Muscle of leg (tissue), 11 donors: ENCODE data around the gene NOS1. TPM values are rescaled to one million over a fixed set of nuclear protein-coding genes. Genes with fewer than 3 reads are reported as not detected.

Experiments
- DNase-seq: peaks from one replicate; pipeline ENCODE4 v3.0.0; 2013
- H3K27ac ChIP-seq: one replicate; pipeline ENCODE4 v1.5.1; 2013; ENCODE audit warnings: mild to moderate bottlenecking, low read length, control low read depth
- H3K27me3 ChIP-seq: one replicate; pipeline ENCODE4 v1.6.1; 2013; ENCODE audit warnings: low read length; ENCODE audit not compliant: control insufficient read depth, insufficient read depth
- H3K36me3 ChIP-seq: one replicate; pipeline ENCODE4 v1.6.1; 2013; ENCODE audit warnings: low read length; ENCODE audit not compliant: control insufficient read depth, insufficient read depth
- H3K4me1 ChIP-seq: one replicate; pipeline ENCODE4 v1.6.1; 2013; ENCODE audit warnings: low read length; ENCODE audit not compliant: control insufficient read depth, insufficient read depth
- H3K4me3 ChIP-seq: one replicate; pipeline ENCODE4 v1.5.1; 2013; ENCODE audit warnings: low read length, control low read depth
- H3K9me3 ChIP-seq: replicated peaks from 2 replicates; pipeline ENCODE4 v1.6.1; 2013; ENCODE audit warnings: low read depth, low read length; ENCODE audit not compliant: control insufficient read depth
- WGBS: methylation state at CpG from one replicate; pipeline ENCODE4 v1.1.5; 2013; ENCODE audit warnings: missing lambda C conversion rate; ENCODE audit not compliant: insufficient coverage; 5-methylcytosine and 5-hydroxymethylcytosine counted together
- polyA plus RNA-seq, 8 donors: library from polyadenylated mRNA; unstranded; fragments of 120-200 nt; gene quantifications; one replicate each; pipeline versions ENCODE4 v1.2.1 to v1.2.3, GENCODE V29; 2013; ENCODE audit warnings: inconsistent platforms in 1 of 8, low replicate concordance in 1 of 8; ENCODE audit not compliant: insufficient read length in 8 of 8, insufficient read depth in 1 of 8
- total RNA-seq: library from RNA; stranded (reverse); fragments of 120-200 nt; gene quantifications from one replicate; pipeline ENCODE4 v1.2.4, GENCODE V29; 2013

NOS1 gene
- total and polyA plus RNA-seq, 9 donors, result 0.09 to 0.65 (median 0.18) TPM

DNA sequence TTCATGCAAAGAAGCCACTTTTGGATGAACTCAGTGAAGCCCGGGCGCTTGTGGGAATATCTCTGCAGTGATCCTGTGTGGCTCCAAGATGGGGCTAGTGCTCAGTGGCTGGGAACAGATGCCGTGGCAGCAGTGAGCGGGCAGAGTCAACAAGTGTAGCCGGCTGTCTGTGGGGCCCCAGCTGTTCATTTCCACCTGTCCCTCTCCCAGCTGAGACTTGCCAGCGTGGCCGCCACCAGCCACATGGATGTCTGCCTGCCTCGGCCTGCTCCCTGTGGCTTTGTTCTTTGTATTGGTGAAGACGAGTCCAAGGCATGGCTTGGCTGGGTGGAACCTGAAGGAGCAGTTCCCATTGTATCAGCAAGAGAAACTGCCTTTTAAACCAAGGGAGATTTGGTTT, 77.3 kb downstream of the NOS1 start:
- Histone ChIP-seq H3K27ac (no peak overlapping the region), H3K27me3 (no peaks in the 10 kb centered on the region), H3K36me3 (no peaks in the 10 kb centered on the region), H3K4me3 (no peak overlapping the region), H3K9me3 (no peaks in the 10 kb centered on the region), H3K4me1 (no peaks in the 10 kb centered on the region)
- WGBS, result 64% methylated on average over 3 of the region's 9 CpGs
- peak; percentile 61 for DNase-seq

- WGBS, result no CpG with 5 or more reads among the region's 5 CpGs
- Histone ChIP-seq H3K27ac (no peak overlapping the region), H3K9me3 (no peaks in the 10 kb centered on the region), H3K4me3 (no peak overlapping the region), H3K4me1 (no peaks in the 10 kb centered on the region), H3K27me3 (no peaks in the 10 kb centered on the region), H3K36me3 (no peaks in the 10 kb centered on the region)
- DNase-seq, result no peak
Observed at GRCh38 chr12:117282490-117282889, 78.9 kb downstream of the NOS1 start.

DNA sequence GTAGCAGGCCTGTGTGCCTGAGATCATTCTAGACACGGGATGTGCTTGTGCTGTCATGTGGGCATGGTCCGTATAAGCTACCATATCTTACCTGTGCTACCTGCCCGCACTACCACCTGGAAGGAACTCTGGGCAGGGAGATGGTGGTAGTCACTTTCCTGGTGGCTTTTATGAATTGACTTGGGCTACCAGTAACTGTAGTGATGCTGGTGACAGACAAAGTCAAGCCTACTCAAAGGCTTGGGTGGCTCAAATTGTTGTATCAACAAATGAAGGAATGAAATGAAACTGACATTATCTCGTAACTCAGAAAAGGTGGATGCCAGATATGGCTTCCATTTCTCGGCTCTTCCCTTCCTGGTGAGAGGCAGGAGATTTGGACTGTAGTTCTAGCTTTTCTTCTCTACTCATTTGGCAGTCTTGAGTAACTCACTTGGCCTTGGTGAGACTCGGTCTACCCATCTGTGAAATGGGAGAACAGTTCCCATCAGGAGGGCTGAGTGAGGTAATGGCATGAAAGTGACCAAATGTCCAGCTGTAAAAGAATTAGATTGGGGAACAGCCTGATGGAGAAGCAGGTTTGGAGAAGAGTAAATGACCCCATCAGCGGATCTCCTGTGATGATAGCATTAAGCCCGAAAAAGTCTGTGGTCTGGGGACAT, 81.3 kb downstream of the NOS1 start:
- no peaks in the 10 kb centered on the region for H3K27me3 ChIP-seq
- H3K27ac ChIP-seq, result no peak overlapping the region
- H3K4me1 ChIP-seq, result no peaks in the 10 kb centered on the region
- H3K9me3 ChIP-seq, result no peaks in the 10 kb centered on the region
- H3K4me3 ChIP-seq, result no peak overlapping the region
- no peak for DNase-seq
- H3K36me3 ChIP-seq, result no peaks in the 10 kb centered on the region
- WGBS, result 95% methylated on average over 2 of the region's 8 CpGs

DNA sequence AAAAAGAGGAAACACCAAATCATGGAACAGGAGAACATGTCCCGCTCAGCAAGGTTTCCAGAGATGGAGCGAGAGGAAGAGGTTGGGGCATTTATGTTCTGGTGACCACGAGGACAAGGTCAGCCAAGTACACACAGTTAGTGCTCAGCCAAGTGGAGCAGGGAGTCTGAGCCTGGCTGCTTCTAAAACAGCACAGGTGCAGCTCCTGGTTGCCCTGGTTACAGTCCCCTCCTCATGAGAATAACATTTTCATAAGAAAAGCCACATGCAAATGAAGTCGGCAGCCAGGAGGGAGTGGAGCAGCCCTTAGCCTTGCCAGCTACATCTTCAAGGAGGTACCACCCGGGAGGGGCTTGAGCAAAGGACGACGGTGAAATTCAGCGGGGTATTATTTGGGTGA, 81.8 kb downstream of the NOS1 start:
- Histone ChIP-seq H3K27me3 (no peaks in the 10 kb centered on the region), H3K36me3 (no peaks in the 10 kb centered on the region), H3K4me3 (no peak overlapping the region), H3K27ac (no peak overlapping the region), H3K4me1 (no peaks in the 10 kb centered on the region), H3K9me3 (no peaks in the 10 kb centered on the region)
- DNase-seq, result no peak
- WGBS, result 36% methylated on average over 7 of the region's 8 CpGs

DNA sequence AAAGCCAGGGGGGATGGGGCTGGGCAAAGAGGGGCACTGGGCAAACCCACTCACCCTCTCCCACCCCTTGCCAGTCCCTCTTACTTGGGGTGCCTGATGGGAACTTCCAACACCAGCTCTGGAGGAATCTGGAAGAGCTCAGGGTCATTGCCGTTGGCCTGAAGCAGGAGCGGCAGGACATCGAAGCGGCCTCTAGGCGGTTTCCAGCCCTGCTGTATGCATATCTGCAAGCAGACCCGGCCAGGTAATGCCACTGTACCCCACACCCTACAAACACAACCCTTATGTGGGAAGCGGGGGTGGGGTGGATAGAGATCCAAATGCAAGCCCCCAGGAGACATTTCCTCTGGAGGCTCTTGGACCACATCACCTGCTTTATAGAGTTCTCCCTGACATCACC, 83.6 kb downstream of the NOS1 start:
- no peak for DNase-seq
- no peak overlapping the region for H3K27ac ChIP-seq
- no CpG with 5 or more reads among the region's 7 CpGs for WGBS

GRCh38 chr12:117273091-117273490, 88.3 kb downstream of the NOS1 start:
- Histone ChIP-seq H3K9me3 (no peaks in the 10 kb centered on the region), H3K4me3 (no peak overlapping the region), H3K27me3 (peaks cover 3% of the 10 kb centered on the region), H3K4me1 (no peaks in the 10 kb centered on the region), H3K36me3 (no peaks in the 10 kb centered on the region), H3K27ac (no peak overlapping the region)
- DNase-seq, result no peak
- no CpG with 5 or more reads among the region's 2 CpGs for WGBS

More for the DNA sequence above, 83.6 kb downstream of the NOS1 start:
- H3K4me1 ChIP-seq, result no peaks in the 10 kb centered on the region
- no peaks in the 10 kb centered on the region for H3K36me3 ChIP-seq
- H3K9me3 ChIP-seq, result no peaks in the 10 kb centered on the region
- peaks cover 3% of the 10 kb centered on the region for H3K27me3 ChIP-seq
- H3K4me3 ChIP-seq, result no peak overlapping the region

DNA sequence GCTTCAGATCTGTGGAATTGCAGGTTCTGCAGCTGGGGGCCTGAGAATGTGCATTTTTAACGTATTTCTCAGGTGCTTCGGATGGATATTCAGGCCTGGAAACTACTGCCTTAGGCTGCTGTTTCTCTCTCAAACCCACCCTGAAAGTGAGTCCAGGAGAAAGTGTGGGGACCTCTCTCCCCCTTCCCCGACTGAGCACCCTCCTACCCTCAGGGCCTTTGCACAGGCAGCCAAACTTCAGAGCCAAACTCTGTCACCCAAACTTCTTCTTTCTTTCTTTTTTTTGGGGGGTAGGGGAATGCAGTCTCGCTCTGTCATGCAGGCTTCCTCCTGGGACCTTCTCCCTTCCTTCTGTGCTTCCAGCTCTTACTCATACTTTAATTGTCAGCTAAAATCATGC, 88.7 kb downstream of the NOS1 start:
- no peaks in the 10 kb centered on the region for H3K36me3 ChIP-seq

DNA sequence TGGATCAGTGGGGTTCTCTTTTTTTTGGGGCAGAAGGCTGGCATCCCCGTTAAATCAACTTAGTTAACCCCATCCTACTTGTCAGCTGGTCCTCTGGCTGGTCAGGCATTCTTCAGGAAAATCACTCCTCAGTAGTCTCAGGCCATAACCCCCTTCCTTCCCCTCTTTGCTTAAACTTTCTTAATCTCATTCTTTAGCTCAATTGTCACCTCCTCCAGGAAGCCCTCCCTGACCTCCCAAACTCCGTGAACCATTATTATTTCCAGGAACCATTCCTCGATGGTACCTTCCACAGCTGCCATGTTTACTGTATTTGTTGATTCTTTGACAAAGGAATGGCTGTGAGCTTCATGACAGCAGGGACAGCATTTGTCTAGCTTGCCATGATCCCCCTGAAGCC, 98.7 kb downstream of the NOS1 start:
- Histone ChIP-seq H3K27me3 (no peaks in the 10 kb centered on the region), H3K36me3 (no peaks in the 10 kb centered on the region), H3K4me1 (no peaks in the 10 kb centered on the region), H3K4me3 (no peak overlapping the region), H3K9me3 (no peaks in the 10 kb centered on the region), H3K27ac (no peak overlapping the region)
- WGBS, result 50% methylated on average over 1 of the region's 3 CpGs
- no peak for DNase-seq

More for the DNA sequence above, 88.7 kb downstream of the NOS1 start:
- Histone ChIP-seq H3K9me3 (no peaks in the 10 kb centered on the region), H3K27ac (no peak overlapping the region), H3K4me3 (no peak overlapping the region), H3K4me1 (no peaks in the 10 kb centered on the region), H3K27me3 (peaks cover 3% of the 10 kb centered on the region)
- DNase-seq, result no peak
- WGBS, result no CpG with 5 or more reads among the region's 4 CpGs

- no peak for DNase-seq
- WGBS, result no CpG with 5 or more reads among the region's 2 CpGs
- H3K27ac ChIP-seq, result no peak overlapping the region
- no peaks in the 10 kb centered on the region for H3K9me3 ChIP-seq
- no peaks in the 10 kb centered on the region for H3K4me1 ChIP-seq
- no peaks in the 10 kb centered on the region for H3K27me3 ChIP-seq
- no peak overlapping the region for H3K4me3 ChIP-seq
- no peaks in the 10 kb centered on the region for H3K36me3 ChIP-seq
Observed at GRCh38 chr12:117261247-117261646, 100.2 kb downstream of the NOS1 start.

DNA sequence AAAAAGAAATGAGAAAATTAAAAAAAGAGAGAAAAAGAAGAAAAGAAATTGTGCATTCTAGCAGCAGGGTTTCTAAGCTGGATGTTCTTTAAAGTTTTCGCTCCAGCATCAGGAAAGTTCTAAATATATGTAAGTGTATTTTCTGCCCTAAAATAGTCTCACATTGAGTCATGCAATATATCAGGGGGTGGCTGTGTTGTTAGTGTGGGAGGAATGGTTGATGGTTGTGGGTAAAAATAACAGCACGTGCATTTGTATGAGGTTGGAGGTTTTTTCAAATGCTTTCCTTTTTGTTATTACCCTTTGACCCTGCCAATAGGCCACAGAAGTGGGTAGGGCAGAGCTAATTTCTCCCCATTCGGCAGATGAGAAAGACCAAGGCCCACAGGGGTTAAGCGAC, 106.0 kb downstream of the NOS1 start:
- DNase-seq, result no peak
- no peaks in the 10 kb centered on the region for H3K27me3 ChIP-seq
- H3K36me3 ChIP-seq, result no peaks in the 10 kb centered on the region
- no peaks in the 10 kb centered on the region for H3K9me3 ChIP-seq
- 94% methylated on average over 2 of the region's 4 CpGs for whole genome bisulfite sequencing
- H3K4me3 ChIP-seq, result no peak overlapping the region
- H3K4me1 ChIP-seq, result no peaks in the 10 kb centered on the region
- H3K27ac ChIP-seq, result no peak overlapping the region

GRCh38 chr12:117243488-117243887, 117.9 kb downstream of the NOS1 start:
- Histone ChIP-seq H3K36me3 (no peaks in the 10 kb centered on the region), H3K4me1 (no peaks in the 10 kb centered on the region), H3K27me3 (peaks cover 2% of the 10 kb centered on the region), H3K9me3 (no peaks in the 10 kb centered on the region), H3K27ac (no peak overlapping the region), H3K4me3 (no peak overlapping the region)
- no peak for DNase-seq
- 89% methylated on average over 1 of the region's 1 CpG for WGBS
